Esophagus mucosa (tissue), 1 donor: ENCODE measurements around the gene SPAG6. TPM values are rescaled to one million over a fixed set of nuclear protein-coding genes. Genes with fewer than 3 reads are reported as not detected.

Experiments used
- ATAC-seq: fragments of 200-7000 bp; cut with Tn5 transposase; one replicate; pipeline ENCODE4 v1.9.1; 2020
- total RNA-seq: library from RNA; stranded (reverse); gene quantifications from one replicate; pipeline ENCODE4 v1.2.4, GENCODE V29; 2023
- donor health status: DM: yes; HTN: yes; CAD: no.

SPAG6 gene
- total RNA-seq, 1 donor from 2014 or later, result not detected

DNA sequence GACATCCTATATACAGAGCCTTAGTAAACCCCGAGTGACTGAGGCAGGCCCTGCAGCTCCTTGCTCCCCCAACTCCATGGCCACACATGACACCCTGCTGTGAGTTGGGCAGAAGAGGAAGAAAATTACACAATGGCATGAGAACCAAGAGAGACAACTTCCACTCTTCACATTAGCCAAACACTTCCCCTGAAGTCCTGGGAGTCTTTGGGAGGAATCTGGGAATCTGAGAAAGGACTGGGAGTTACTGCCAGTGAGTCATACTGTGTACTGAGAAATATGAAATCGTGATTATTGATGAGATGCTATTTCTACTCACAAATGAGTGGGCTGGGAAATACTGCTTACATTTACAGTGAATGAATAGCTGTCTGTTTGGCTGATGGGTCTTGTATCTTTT, 116.6 kb downstream of the SPAG6 start:
- no peak for ATAC-seq

DNA sequence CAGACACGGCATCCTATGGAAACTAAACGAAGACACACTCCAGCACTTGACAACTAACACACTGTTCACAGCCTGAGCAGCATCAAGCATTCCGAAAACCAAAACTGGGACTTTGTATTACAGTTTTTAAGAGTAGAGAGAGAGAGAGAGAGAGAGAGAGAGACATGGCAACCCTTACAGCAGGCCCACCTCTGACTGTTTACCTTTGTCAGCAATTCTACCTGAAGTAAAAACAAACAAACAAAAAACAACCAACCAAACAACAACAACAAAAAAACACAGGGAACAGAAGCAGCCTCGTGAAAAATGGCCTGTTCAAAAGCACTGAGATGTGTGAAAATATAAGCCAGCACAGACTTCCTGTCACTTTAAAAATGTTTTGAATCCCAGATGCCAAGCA, 118.0 kb downstream of the SPAG6 start:
- no peak for ATAC-seq

DNA sequence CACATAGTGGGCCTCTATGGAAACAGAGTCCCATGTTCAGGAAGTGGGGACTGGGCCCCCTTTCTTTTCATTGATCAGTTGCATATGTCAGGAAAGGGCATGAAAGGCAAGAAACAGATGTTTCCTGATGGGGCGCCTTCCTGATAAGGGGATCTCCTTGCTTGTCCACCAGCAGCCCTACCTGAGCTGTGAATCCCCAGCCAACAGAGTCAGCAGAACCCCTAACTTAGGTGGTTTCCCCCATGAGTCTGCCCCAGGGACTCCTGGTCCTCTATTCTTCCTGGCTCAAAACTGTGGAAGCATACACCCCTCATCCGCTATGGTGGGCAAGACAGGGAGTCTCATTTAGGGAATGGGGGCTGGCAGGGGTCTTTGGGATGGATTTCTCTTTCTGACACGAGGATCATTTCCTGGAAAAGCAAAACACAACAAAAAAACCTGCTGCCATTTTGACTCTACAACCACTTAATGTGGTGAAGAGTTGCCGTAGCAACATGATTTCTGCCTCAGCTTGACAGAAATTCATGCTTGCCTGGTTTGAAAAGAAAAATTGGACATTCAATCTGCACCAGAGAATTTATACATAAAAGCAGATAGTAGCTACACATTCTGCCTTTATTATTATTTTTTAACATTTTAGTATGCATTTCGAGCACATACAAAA, 119.8 kb downstream of the SPAG6 start:
- ATAC-seq, result no peak

DNA sequence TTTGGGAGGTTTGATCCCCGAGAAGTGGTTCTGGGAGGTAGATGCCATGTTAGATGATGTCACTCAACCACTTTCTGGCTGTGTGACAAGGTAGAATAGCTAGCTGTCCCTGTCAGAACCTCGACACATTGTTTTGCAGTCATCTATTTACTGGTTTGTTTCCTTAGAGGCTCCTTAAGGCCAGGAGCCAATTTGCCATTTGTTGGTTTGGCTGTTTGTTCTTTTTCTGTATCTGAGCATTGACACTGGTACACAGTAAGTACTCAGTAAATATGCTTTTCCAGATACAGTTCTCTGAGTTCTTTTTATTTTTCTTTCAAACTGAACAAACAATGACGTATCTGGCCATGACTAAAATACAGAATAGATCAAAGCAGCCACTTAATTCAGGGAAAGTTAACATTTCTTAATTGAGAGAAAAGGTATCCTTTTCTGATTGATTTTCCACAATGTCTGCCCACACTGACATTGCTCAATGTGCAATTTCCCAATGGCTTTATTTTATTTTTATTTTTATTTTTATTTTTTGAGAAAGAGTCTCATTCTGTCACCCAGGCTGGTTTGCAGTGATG, 121.6 kb downstream of the SPAG6 start:
- no peak for ATAC-seq

Other genes starting within 250 kb of the SPAG6 start
- not detected for gene EBLN1, start 127.5 kb upstream of the SPAG6 start, total RNA-seq
- gene COMMD3, start 29.1 kb upstream of the SPAG6 start, total RNA-seq, result 36.5 TPM
- gene BMI1, start 24.4 kb upstream of the SPAG6 start, total RNA-seq, result 13.0 TPM